Thoracic aorta (tissue), 2 donors: ENCODE results near the gene ZNF740. TPM values are rescaled to one million over a fixed set of nuclear protein-coding genes. Genes with fewer than 3 reads are reported as not detected.

Source experiments
- ATAC-seq: fragments of 150-250 bp; one replicate; pipeline ENCODE4 v1.8.0; 2017; ENCODE audit warnings: low read depth; ENCODE audit not compliant: insufficient number of reproducible peaks, low FRiP score
- DNase-seq: peaks from one replicate; pipeline ENCODE4 v3.0.0-alpha.2; 2020; ENCODE audit warnings: low spot score
- H3K27ac ChIP-seq, 2 donors: fragments of 200-600 bp; sonication (generic); 1 replicate in 1 of 2; 2 replicates in 1 of 2; pipeline ENCODE4 v1.5.1; 2016; ENCODE audit warnings: mild to moderate bottlenecking in 2 of 2, moderate library complexity in 2 of 2
- H3K27me3 ChIP-seq: fragments of 200-600 bp; sonication (generic); replicated peaks from 2 replicates; pipeline ENCODE4 v1.6.0; 2016; ENCODE audit warnings: mild to moderate bottlenecking; ENCODE audit not compliant: insufficient read depth
- H3K36me3 ChIP-seq: fragments of 200-600 bp; sonication (generic); one replicate; pipeline ENCODE4 v1.5.1; 2016
- H3K4me1 ChIP-seq, 2 donors: fragments of 200-600 bp; sonication (generic); 1 replicate in 1 of 2; 2 replicates in 1 of 2; pipeline versions ENCODE4 v1.5.1 to v1.6.0; 2016; ENCODE audit warnings: low read depth in 2 of 2, mild to moderate bottlenecking in 1 of 2; ENCODE audit not compliant: control insufficient read depth in 1 of 2
- H3K4me3 ChIP-seq: fragments of 200-600 bp; sonication (generic); 2 replicates; pipeline ENCODE4 v1.5.1; 2016; ENCODE audit warnings: mild to moderate bottlenecking
- H3K9me3 ChIP-seq: fragments of 200-600 bp; sonication (generic); 2 replicates; pipeline ENCODE4 v1.5.1; 2016
- total RNA-seq, 2 donors: library from RNA; depleted of rRNA; stranded (reverse); fragments of >200 nt; gene quantifications; one replicate each; pipeline versions ENCODE4 v1.1.0 to v1.2.3, GENCODE V29; 2016
- TF ChIP-seq, protein P1 (sequence below): fragments of 200-600 bp; sonication (generic); IDR thresholded peaks from one replicate; pipeline ENCODE4 v1.5.1; 2019; ENCODE audit warnings: antibody characterized with exemption

The ZNF740 gene
- total RNA-seq, 2 donors from 2014 or later: 22.2 to 28.4 TPM

GRCh38 chr12:53194973-53195372 is 14.5 kb downstream of the ZNF740 start:
- ATAC-seq: no peak
- TF ChIP-seq, protein P1, sequence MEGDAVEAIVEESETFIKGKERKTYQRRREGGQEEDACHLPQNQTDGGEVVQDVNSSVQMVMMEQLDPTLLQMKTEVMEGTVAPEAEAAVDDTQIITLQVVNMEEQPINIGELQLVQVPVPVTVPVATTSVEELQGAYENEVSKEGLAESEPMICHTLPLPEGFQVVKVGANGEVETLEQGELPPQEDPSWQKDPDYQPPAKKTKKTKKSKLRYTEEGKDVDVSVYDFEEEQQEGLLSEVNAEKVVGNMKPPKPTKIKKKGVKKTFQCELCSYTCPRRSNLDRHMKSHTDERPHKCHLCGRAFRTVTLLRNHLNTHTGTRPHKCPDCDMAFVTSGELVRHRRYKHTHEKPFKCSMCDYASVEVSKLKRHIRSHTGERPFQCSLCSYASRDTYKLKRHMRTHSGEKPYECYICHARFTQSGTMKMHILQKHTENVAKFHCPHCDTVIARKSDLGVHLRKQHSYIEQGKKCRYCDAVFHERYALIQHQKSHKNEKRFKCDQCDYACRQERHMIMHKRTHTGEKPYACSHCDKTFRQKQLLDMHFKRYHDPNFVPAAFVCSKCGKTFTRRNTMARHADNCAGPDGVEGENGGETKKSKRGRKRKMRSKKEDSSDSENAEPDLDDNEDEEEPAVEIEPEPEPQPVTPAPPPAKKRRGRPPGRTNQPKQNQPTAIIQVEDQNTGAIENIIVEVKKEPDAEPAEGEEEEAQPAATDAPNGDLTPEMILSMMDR: no peak
- no peak for DNase-seq
- Histone ChIP-seq H3K36me3 (no peaks in the 10 kb centered on the region), H3K27me3 (no peaks in the 10 kb centered on the region), H3K4me1 (peaks cover 9 to 18% of the 10 kb centered on the region in 2 donors), H3K9me3 (no peaks in the 10 kb centered on the region), H3K4me3 (no peak overlapping the region), H3K27ac (no peak overlapping the region)

DNA sequence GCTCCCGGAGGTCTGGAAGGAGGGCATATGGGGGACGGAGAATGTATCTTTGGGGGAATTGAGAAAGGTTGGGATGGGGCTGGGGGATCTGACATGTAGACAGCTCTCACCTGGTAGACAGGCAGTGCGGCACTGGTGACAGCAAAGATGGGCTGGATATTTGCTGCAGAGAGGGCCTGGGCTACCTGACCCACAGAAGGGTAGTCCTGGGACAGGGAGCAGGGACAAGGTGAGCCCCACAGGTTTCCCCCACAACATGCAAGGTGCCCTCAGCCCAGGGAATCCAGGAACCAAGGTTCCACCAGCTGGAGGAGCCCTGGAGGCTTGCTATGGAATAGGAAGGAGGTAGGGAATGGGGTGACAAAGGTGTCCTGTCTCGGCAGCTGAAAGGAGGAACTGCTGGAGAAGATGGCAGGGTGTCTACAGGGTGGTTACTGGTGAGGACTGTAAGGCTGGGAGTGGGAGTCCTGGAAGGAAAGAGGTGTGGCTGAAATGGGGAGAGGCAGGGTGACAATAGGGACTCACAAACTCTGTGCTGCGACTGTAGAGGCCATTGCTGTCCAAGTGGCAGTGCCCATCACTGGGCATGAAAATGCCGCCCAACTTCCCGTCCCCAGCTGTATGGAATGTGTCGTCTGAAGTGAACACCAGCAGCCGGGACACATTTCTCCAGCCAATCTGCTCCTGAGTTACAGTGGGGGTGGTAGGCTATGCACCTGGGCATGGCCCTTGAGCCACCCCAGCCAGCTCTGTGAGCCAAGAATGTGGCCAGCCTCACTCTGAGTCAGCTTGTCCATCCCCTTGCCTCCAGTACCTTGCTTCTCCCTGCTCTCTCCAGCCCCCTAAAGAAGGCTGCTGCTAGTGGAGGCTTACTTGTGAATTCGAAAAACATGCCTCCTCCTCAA is 15.2 kb downstream of the ZNF740 start:
- Histone ChIP-seq H3K27me3 (no peaks in the 10 kb centered on the region), H3K9me3 (no peaks in the 10 kb centered on the region), H3K4me1 (peaks cover 9 to 17% of the 10 kb centered on the region in 2 donors), H3K27ac (no peak overlapping the region), H3K4me3 (no peak overlapping the region), H3K36me3 (no peaks in the 10 kb centered on the region)
- ATAC-seq (no peak), DNase-seq (no peak)
- TF ChIP-seq, protein P1: no peak

GRCh38 chr12:53196486-53196885 is 16.0 kb downstream of the ZNF740 start:
- Histone ChIP-seq H3K27ac (no peak overlapping the region), H3K9me3 (no peaks in the 10 kb centered on the region), H3K4me3 (no peak overlapping the region), H3K4me1 (peaks cover 9 to 23% of the 10 kb centered on the region in 2 donors), H3K36me3 (no peaks in the 10 kb centered on the region), H3K27me3 (no peaks in the 10 kb centered on the region)
- ATAC-seq (no peak), DNase-seq (no peak)
- TF ChIP-seq, protein P1: no peak

GRCh38 chr12:53197011-53197640 is 16.6 kb downstream of the ZNF740 start:
- Histone ChIP-seq H3K27ac (no peak overlapping the region), H3K4me1 (peaks cover 9 to 23% of the 10 kb centered on the region in 2 donors), H3K4me3 (peak overlapping the region; percentile 63), H3K9me3 (no peaks in the 10 kb centered on the region), H3K27me3 (no peaks in the 10 kb centered on the region), H3K36me3 (no peaks in the 10 kb centered on the region)
- TF ChIP-seq, protein P1: no peak
- no peak for DNase-seq
- ATAC-seq: no peak

GRCh38 chr12:53198486-53199110 is 18.1 kb downstream of the ZNF740 start:
- peaks cover 9 to 23% of the 10 kb centered on the region in 2 donors for H3K4me1 ChIP-seq
- no peak for ATAC-seq

More at GRCh38 chr12:53198486-53199110, 18.1 kb downstream of the ZNF740 start:
- Histone ChIP-seq H3K36me3 (no peaks in the 10 kb centered on the region), H3K27me3 (no peaks in the 10 kb centered on the region), H3K4me3 (no peak overlapping the region), H3K27ac (no peak overlapping the region), H3K9me3 (no peaks in the 10 kb centered on the region)
- TF ChIP-seq, protein P1: no peak
- no peak for DNase-seq
